ENCODE measurements around the gene MED9.
"Not testable (repeated sequence)": the region's sequence is repeated elsewhere in the genome, so short reads cannot be mapped to it uniquely, and the experiment has no call there.

MED9 gene

DNA sequence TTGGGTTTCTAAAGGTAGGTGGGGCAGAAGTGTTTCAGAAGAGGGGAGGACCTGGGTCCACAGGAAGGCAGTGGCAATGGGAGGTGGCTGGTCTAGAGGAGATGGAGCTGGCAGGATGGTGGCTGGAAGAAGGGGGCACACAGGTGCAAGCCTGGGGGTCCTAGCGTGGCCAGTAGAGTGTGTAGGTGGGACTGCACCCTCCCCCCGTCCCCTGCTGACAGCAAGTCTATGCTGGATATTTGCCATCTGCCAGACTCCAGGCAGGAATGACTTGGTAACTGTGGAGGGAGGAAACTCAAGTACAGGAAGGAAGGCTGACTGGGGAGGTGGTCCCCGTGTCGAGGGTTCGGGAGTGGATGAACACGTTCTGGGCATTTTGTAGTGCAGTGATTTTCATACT, 8.6 kb downstream of the MED9 start:
- H3K9ac ChIP-seq (ENCODE audit: low read depth, low read length, poor library complexity, severe bottlenecking), result no peak overlapping the region
- H3K9me2 ChIP-seq (replicated peaks; ENCODE audit: low read depth, low read length), result no peaks in the 10 kb centered on the region
- H4K20me1 ChIP-seq (ENCODE audit: insufficient read depth, low read length, poor library complexity, severe bottlenecking), result peaks cover 6% of the 10 kb centered on the region
- H3K27me3 ChIP-seq (ENCODE audit: insufficient read depth, low read length, poor library complexity, severe bottlenecking), result no peaks in the 10 kb centered on the region
- H3K4me1 ChIP-seq (ENCODE audit: insufficient read depth, low read length, poor library complexity, severe bottlenecking), result peaks cover 38% of the 10 kb centered on the region
- H3K79me2 ChIP-seq (ENCODE audit: insufficient read depth, low read length), result peaks cover 63% of the 10 kb centered on the region
- H2AFZ ChIP-seq (ENCODE audit: low read length), result no peak overlapping the region
- H3K9me3 ChIP-seq (ENCODE audit: insufficient read depth, low read depth, low read length), result no peaks in the 10 kb centered on the region
- TF ChIP-seq, protein P1, sequence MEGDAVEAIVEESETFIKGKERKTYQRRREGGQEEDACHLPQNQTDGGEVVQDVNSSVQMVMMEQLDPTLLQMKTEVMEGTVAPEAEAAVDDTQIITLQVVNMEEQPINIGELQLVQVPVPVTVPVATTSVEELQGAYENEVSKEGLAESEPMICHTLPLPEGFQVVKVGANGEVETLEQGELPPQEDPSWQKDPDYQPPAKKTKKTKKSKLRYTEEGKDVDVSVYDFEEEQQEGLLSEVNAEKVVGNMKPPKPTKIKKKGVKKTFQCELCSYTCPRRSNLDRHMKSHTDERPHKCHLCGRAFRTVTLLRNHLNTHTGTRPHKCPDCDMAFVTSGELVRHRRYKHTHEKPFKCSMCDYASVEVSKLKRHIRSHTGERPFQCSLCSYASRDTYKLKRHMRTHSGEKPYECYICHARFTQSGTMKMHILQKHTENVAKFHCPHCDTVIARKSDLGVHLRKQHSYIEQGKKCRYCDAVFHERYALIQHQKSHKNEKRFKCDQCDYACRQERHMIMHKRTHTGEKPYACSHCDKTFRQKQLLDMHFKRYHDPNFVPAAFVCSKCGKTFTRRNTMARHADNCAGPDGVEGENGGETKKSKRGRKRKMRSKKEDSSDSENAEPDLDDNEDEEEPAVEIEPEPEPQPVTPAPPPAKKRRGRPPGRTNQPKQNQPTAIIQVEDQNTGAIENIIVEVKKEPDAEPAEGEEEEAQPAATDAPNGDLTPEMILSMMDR (conservative IDR thresholded peaks at IDR 0.05; ENCODE audit: low read length), result no peak
- TF ChIP-seq EZH2phosphoT487 (IDR thresholded peaks at IDR 0.05; ENCODE audit: borderline replicate concordance), result no peak
- H3F3A ChIP-seq (ENCODE audit: low read depth), result no peaks in the 10 kb centered on the region
- peaks cover 8% of the 10 kb centered on the region; the same call in 1 of the 2 replicates for H3K36me3 ChIP-seq (ENCODE audit: insufficient read depth, low read length)
- no peak overlapping the region for H3K4me3 ChIP-seq (ENCODE audit: low read length, poor library complexity, severe bottlenecking)
- H3K4me2 ChIP-seq (ENCODE audit: low read depth, low read length, poor library complexity, severe bottlenecking), result no peak overlapping the region

DNA sequence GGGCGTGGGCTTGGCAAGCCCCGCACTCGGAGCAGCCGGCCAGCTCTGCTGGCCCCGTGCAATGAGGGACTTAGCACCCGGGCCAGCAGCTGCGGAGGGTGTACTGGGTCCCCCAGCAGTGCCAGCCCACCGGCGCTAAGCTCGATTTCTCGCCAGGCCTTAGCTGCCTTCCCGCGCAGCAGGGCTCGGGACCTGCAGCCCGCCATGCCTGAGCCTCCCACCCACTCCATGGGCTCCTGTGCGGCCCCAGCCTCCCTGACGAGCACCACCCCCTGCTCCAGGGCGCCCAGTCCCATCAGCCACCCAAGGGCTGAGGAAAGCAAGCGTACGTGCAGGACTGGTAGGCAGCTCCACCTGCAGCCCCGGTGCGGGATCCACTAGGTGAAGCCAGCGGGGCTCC, 9.6 kb downstream of the MED9 start:
- H3K9me2 ChIP-seq (replicated peaks; ENCODE audit: low read depth, low read length); H3K4me3 ChIP-seq (ENCODE audit: low read length, poor library complexity, severe bottlenecking): not testable (repeated sequence)
- H3K4me1 ChIP-seq (ENCODE audit: insufficient read depth, low read length, poor library complexity, severe bottlenecking), result peaks cover 28% of the 10 kb centered on the region

DNA sequence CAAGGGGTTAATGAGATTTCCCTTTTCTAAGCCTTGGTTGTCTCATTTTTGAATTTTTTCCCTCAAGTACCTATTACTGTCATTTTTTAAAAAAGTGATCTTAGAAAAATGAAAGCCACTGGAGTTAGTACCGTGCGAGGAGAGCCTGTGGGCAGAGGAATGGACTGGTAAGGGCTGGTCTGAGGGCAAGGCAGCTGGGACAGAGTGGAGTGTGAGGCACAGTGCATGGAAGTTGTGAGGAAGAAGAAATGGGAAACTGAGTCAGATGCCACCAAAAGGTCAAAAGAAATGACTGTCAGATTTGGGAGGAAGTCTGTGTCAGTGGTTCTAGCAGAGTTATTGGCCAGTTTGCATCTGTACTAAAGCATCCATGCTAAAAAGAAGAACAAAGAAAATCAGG, 11.2 kb downstream of the MED9 start:
- Histone ChIP-seq H3K4me3 (ENCODE audit: low read length, poor library complexity, severe bottlenecking) (no peak overlapping the region), H3K9ac (ENCODE audit: low read depth, low read length, poor library complexity, severe bottlenecking) (no peak overlapping the region), H3K4me2 (ENCODE audit: low read depth, low read length, poor library complexity, severe bottlenecking) (no peak overlapping the region), H3K4me1 (ENCODE audit: insufficient read depth, low read length, poor library complexity, severe bottlenecking) (peaks cover 13% of the 10 kb centered on the region), H3K36me3 (ENCODE audit: insufficient read depth, low read length) (peaks cover 24% of the 10 kb centered on the region; the same call in 1 of the 2 replicates), H3K9me2 (replicated peaks; ENCODE audit: low read depth, low read length) (no peaks in the 10 kb centered on the region), H3F3A (ENCODE audit: low read depth) (no peaks in the 10 kb centered on the region), H4K20me1 (ENCODE audit: insufficient read depth, low read length, poor library complexity, severe bottlenecking) (peaks cover 3% of the 10 kb centered on the region), H3K27me3 (ENCODE audit: insufficient read depth, low read length, poor library complexity, severe bottlenecking) (no peaks in the 10 kb centered on the region), H3K9me3 (ENCODE audit: insufficient read depth, low read depth, low read length) (no peaks in the 10 kb centered on the region), H2AFZ (ENCODE audit: low read length) (no peak overlapping the region), H3K79me2 (ENCODE audit: insufficient read depth, low read length) (peaks cover 37% of the 10 kb centered on the region)
- TF ChIP-seq, protein P1 (conservative IDR thresholded peaks at IDR 0.05; ENCODE audit: low read length), result no peak
- TF ChIP-seq EZH2phosphoT487 (IDR thresholded peaks at IDR 0.05; ENCODE audit: borderline replicate concordance), result no peak

More for the DNA sequence above, 9.6 kb downstream of the MED9 start:
- H3K9ac ChIP-seq (ENCODE audit: low read depth, low read length, poor library complexity, severe bottlenecking); H3K27me3 ChIP-seq (ENCODE audit: insufficient read depth, low read length, poor library complexity, severe bottlenecking); H2AFZ ChIP-seq (ENCODE audit: low read length); H3K4me2 ChIP-seq (ENCODE audit: low read depth, low read length, poor library complexity, severe bottlenecking); H4K20me1 ChIP-seq (ENCODE audit: insufficient read depth, low read length, poor library complexity, severe bottlenecking); H3K9me3 ChIP-seq (ENCODE audit: insufficient read depth, low read depth, low read length); H3F3A ChIP-seq (ENCODE audit: low read depth): not testable (repeated sequence)
- peaks cover 11% of the 10 kb centered on the region; the same call in 1 of the 2 replicates for H3K36me3 ChIP-seq (ENCODE audit: insufficient read depth, low read length)
- peaks cover 53% of the 10 kb centered on the region for H3K79me2 ChIP-seq (ENCODE audit: insufficient read depth, low read length)

DNA sequence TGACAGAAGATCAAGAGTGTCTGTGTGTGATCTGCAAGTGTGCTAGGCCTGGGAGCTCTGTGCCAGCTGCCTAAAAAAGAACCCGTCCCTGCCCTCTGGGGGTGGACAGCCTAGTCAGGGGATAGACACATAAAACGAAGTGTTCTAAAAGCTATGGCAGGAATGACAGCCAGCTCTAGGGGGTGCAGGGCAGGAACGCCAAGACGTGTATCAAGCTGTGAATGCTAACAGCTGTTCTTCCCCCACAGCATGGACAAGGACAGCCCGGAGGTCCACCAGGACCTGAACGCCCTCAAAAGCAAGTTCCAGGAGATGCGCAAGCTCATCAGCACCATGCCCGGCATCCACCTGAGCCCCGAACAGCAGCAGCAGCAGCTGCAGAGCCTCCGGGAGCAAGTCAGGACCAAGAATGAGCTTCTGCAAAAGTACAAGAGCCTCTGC, 14.3 kb downstream of the MED9 start:
- Histone ChIP-seq H3K9me2 (replicated peaks; ENCODE audit: low read depth, low read length) (no peaks in the 10 kb centered on the region), H3K36me3 (ENCODE audit: insufficient read depth, low read length) (peaks cover 25% of the 10 kb centered on the region; the same call in 1 of the 2 replicates), H3K4me3 (ENCODE audit: low read length, poor library complexity, severe bottlenecking) (no peak overlapping the region), H3F3A (ENCODE audit: low read depth) (no peaks in the 10 kb centered on the region; the same call in 1 of the 2 replicates), H3K79me2 (ENCODE audit: insufficient read depth, low read length) (0 out of 2 replicates have a peak, but pooled peaks cover 7% of the 10 kb centered on the region), H3K4me2 (ENCODE audit: low read depth, low read length, poor library complexity, severe bottlenecking) (no peak overlapping the region), H3K9me3 (ENCODE audit: insufficient read depth, low read depth, low read length) (no peaks in the 10 kb centered on the region), H3K9ac (ENCODE audit: low read depth, low read length, poor library complexity, severe bottlenecking) (no peak overlapping the region), H4K20me1 (ENCODE audit: insufficient read depth, low read length, poor library complexity, severe bottlenecking) (no peaks in the 10 kb centered on the region), H3K4me1 (ENCODE audit: insufficient read depth, low read length, poor library complexity, severe bottlenecking) (peaks cover 5% of the 10 kb centered on the region), H2AFZ (ENCODE audit: low read length) (no peak overlapping the region), H3K27me3 (ENCODE audit: insufficient read depth, low read length, poor library complexity, severe bottlenecking) (no peaks in the 10 kb centered on the region)
- no peak for TF ChIP-seq EZH2phosphoT487 (IDR thresholded peaks at IDR 0.05; ENCODE audit: borderline replicate concordance)
